GM13977 (cell line): ENCODE measurements around the gene FERMT1.

Source experiments
- DNase-seq: peaks from one replicate; pipeline ENCODE4 v3.0.0; 2012; ENCODE audit warnings: low spot score
- in situ Hi-C: fragments of 300-500 bp; cut with MboI; formaldehyde crosslinking; loops from one replicate; pipeline ENCODE4 v1.12.0; 2022; ENCODE audit warnings: low sequenced_read_pairs, low pct_unique_long_range_greater_than_20kb, mixed read lengths, inconsistent platforms; ENCODE audit not compliant: unreplicated experiment
- TF ChIP-seq, protein P1 (sequence below): IDR thresholded peaks from 2 replicates; pipeline ENCODE4 v1.5.1; 2012; ENCODE audit warnings: mild to moderate bottlenecking, control low read depth; ENCODE audit not compliant: insufficient read depth; ENCODE audit errors: extremely low read depth, missing control alignments

The FERMT1 gene

DNA sequence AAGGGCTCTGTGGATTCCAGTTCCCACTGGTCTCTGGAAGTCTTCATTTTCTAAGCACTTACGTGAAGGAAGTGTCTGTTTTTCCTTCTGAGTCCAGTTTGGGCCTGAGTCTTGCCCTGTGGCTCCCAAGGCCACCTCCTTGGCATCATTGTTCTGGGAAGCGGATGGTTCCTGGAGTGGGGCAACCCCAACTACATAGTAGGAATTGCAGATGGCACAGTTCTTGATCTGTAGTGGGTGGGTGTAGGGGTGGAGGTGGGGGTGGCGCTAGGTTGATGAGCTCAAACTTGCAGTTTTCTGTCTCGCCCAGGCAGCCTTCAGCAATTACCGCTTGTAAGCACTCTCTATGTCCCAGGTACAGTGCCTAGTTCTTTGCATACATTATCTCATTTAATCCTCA lies 7.2 kb upstream of the FERMT1 start:
- DNase-seq: no peak
- TF ChIP-seq, protein P1, sequence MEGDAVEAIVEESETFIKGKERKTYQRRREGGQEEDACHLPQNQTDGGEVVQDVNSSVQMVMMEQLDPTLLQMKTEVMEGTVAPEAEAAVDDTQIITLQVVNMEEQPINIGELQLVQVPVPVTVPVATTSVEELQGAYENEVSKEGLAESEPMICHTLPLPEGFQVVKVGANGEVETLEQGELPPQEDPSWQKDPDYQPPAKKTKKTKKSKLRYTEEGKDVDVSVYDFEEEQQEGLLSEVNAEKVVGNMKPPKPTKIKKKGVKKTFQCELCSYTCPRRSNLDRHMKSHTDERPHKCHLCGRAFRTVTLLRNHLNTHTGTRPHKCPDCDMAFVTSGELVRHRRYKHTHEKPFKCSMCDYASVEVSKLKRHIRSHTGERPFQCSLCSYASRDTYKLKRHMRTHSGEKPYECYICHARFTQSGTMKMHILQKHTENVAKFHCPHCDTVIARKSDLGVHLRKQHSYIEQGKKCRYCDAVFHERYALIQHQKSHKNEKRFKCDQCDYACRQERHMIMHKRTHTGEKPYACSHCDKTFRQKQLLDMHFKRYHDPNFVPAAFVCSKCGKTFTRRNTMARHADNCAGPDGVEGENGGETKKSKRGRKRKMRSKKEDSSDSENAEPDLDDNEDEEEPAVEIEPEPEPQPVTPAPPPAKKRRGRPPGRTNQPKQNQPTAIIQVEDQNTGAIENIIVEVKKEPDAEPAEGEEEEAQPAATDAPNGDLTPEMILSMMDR: no peak
- in situ Hi-C loops: no loop called here

DNA sequence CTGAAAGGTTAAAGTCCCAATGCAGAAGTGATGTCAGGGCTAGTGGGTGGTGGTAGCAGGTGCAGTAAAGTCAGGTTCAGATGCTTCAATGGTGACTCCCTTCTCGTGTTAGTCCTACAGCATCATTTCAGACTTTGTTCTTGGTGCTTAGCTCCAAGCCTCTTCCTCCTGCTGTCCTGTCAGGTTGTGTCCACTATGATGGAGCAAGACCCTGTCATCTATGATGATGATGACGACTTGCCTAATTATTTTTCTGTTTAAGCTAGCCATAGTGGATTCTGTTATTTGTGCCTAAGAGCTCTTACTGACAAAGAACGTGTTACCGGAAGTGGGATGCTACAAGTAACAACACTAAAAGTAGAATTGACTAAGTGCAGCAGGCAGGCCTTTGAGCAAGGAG lies 5.0 kb upstream of the FERMT1 start:
- TF ChIP-seq, protein P1: no peak
- DNase-seq: no peak
- in situ Hi-C loops: no loop called here

DNA sequence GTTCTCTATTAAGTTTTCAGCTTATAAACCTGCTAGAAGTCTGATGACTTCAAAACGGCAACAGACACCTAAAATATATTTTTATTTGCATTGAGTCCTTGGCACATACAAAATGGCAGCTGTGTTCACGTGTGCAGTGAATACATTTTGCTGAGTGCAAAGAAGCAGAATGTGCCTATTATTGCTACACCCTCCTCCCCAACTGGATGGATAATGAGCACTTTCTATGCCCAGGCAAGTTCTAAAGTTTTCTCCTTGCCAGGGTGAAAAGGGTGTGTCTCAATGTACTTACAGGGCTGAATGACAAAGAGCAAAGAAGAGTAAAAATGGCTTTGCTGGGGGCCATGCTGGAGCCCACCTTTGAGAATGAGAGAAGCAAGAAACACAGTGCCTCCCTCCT lies 4.0 kb upstream of the FERMT1 start:
- no peak for DNase-seq
- TF ChIP-seq, protein P1: no peak
- in situ Hi-C loops: no loop called here

DNA sequence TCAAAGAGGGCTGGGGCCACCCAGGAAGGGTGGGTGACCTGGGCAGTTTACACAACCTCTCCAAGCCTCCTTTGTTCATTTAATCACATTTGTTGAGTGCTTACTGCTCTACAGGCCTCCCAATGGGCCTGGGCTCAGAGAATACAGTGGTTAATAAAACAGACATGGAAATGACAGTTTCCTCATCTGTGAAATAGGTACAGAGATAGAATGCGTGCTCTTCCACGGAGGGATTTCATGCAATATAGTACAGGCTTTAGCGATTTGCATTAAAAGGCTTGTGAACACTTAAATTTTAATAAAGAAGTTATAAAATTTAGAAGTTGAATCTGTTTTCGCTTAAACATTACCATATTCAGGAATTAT lies 802 bp upstream of the FERMT1 start:
- DNase-seq: no peak
- TF ChIP-seq, protein P1: no peak
- in situ Hi-C loops: no loop called here

DNA sequence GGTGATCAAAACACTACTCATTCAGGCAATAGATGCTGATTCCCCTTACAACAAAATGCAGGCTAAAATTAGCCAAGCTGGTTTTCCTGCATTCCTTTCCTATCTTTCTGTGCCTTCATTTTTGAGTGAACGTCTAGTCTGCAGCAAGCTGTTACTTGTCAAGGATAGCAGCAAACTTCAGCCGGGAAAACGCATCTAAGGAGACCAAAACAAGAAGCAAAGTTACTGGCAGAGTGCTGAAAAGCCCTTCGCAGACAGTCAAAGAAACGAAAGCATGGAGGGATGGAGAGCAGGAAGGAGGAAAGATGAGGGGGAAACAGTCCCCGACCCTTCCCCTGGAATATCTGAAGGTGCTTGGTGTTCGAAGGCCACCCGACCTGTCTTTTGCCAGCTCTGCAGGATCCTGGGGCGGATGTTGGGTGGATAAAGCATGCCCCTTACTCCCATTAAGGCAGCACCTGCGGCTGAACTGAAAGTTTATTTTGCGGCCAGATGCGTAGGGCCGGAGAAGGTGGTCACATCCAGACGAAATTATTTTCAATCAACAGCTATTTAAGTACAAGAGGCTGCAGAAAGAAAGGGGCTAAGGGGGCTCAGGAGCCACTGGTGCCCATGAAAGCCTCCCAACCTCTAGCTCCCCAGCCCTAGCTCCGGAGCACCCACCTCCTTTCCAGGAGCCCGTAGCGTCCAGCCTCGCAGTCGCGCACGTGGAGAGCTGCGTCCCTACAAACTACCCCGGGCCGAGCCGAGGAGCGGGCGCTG lies 538 bp downstream of the FERMT1 start:
- TF ChIP-seq, protein P1: no peak

DNA sequence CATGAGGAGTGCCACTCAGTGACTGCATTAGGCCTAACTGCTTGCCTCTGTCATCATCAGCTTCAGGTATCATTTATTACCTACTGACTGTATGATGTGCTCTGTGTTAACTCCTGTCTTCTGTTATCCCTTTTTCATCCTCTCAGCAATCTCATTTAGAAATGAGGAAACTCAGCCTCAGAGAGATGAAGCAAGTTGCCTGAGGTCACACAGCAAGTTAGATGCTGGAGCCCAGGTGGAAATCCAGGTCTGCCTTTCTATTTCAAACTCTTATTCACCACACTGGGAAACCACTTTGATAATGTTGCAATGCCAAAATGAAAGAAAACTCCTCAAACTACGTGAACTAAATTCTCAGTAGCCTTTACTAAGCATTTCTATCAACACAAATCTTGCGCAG lies 1.3 kb downstream of the FERMT1 start:
- TF ChIP-seq, protein P1: no peak
- in situ Hi-C loops: no loop called here
- DNase-seq: no peak

More for the DNA sequence above, 538 bp downstream of the FERMT1 start:
- in situ Hi-C loops: no loop called here
- DNase-seq: no peak
